Fibroblast of the aortic adventitia (primary cell): ENCODE results near the gene NFAM1. TPM values are rescaled to one million over a fixed set of nuclear protein-coding genes. Genes with fewer than 3 reads are reported as not detected.

Source experiments
- DNase-seq: peaks from one replicate; pipeline ENCODE4 v3.0.0-alpha.2; 2010; ENCODE audit warnings: low read depth
- H3K4me3 ChIP-seq: 2 replicates; pipeline ENCODE4 v1.5.1; 2011; ENCODE audit warnings: low read depth, mild to moderate bottlenecking, control low read depth, low read length, moderate library complexity
- total RNA-seq: library from RNA; depleted of rRNA; stranded (reverse); fragments of >200 nt; gene quantifications from 2 replicates; pipeline ENCODE4 v1.2.3, GENCODE V29; 2012; ENCODE audit warnings: low replicate concordance
- TF ChIP-seq, protein P1 (sequence below): IDR thresholded peaks from 2 replicates; pipeline ENCODE4 v1.5.1; 2011; ENCODE audit warnings: mild to moderate bottlenecking, low read length, control low read depth, inconsistent platforms; ENCODE audit not compliant: insufficient read depth

Gene NFAM1
- total RNA-seq, 1 donor: not detected

DNA sequence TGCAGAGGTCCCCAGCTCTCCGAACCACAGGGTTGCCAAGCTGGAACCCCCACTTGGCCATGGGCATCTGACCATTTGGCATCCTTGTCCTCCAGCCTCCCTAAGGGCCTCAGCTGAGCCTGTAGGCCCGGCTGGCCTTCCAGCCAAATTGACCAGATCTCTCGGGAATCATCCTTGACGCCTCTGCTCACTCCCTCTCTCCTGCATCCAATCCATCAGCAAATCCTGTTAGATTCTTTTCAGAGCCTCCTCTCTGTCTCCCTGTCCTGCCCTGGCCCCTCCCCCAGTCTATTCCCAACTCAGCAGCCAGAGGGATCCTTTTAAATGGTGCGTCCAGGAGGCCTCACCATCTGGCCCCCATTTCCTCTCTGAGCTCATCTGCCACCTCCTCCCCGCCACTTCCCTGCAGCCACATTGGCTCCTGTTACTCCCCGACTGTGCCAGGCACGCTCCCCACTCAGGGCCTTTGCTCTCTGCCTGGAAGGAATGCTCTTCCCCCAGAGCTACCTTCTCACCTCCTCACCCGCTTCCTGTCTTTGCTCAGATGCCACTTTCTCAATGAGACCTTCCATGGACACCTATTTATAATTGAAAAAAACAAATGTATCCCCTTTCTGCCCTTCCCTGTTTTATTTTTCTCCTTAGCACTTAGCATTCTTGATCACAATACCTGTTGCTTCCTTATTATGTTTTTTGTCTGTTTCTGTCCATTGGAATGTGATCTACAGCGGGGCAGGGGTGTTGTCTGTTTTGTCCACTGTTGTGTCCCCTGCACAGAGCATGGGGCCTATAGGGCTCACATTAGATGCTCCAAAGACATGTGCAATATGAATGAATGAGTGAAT is 78.1 kb downstream of the NFAM1 start:
- H3K4me3 ChIP-seq: no peak overlapping the region
- no peak for DNase-seq
- TF ChIP-seq, protein P1, sequence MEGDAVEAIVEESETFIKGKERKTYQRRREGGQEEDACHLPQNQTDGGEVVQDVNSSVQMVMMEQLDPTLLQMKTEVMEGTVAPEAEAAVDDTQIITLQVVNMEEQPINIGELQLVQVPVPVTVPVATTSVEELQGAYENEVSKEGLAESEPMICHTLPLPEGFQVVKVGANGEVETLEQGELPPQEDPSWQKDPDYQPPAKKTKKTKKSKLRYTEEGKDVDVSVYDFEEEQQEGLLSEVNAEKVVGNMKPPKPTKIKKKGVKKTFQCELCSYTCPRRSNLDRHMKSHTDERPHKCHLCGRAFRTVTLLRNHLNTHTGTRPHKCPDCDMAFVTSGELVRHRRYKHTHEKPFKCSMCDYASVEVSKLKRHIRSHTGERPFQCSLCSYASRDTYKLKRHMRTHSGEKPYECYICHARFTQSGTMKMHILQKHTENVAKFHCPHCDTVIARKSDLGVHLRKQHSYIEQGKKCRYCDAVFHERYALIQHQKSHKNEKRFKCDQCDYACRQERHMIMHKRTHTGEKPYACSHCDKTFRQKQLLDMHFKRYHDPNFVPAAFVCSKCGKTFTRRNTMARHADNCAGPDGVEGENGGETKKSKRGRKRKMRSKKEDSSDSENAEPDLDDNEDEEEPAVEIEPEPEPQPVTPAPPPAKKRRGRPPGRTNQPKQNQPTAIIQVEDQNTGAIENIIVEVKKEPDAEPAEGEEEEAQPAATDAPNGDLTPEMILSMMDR: peak; percentile 8

DNA sequence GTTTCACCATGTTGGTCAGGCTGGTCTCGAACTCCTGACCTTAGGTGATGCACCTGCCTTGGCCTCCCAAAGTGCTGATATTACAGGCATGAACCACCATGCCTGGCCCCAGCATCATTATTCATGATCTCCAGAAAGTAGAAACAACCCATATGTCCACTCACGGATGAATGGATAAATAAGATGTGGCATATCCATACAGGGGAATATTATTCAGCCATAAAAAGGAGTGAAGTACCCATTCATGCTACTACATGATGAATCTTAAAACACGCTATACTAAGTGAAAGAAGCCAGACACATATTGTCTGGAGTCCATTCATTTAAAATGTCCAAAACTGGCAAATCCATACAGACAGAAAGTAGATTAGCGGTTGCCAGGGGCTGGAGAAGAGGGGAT is 81.8 kb downstream of the NFAM1 start:
- no peak overlapping the region for H3K4me3 ChIP-seq
- DNase-seq: no peak
- TF ChIP-seq, protein P1: no peak

DNA sequence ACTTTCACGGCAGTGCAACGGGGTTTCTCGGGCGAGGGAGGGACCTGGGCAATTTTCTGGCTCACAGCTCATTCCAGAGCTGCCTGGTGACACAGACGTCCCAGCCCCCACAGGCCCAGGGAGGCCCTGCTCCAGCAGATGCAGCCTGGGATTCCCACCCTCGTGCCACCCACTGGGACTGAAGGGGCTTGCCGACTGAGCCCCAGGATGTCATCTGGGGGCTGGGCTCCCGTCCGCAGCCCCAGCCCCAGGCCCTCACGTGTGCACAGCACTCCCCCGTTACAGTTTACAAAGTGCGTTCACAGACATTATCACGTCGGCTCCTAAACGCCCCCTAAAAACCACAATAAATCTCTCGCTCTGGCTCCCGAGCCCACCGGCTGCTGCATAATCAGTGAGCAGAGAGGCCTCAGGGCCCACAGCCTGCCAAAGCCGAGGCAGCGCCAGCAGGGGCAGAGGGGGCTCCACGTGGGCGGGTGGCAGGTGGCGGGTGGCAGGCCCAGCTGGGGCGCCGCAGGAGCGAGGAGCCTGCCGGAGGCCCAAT is 84.8 kb downstream of the NFAM1 start:
- H3K4me3 ChIP-seq: no peak overlapping the region
- no peak for DNase-seq
- TF ChIP-seq, protein P1: no peak

DNA sequence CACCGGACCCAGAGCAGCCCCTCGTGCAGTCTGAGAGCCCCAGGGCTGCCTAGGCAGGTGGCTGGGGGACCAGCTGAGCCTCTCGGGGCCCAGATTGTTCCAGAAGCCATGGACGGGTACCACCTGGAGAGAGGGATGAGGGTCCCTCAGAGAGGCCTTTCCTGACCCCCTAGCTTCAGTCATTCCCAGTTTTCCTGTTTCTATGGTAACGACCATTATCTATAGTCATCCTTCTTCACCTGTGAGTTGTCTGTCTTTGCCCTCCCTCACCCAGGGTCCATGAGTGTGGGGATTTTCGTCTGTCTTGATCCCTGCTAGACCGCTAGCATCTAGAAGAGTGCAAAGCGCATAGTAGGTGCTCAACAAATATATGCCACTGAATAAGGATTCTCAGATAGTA is 85.5 kb downstream of the NFAM1 start:
- DNase-seq: no peak
- TF ChIP-seq, protein P1: no peak
- no peak overlapping the region for H3K4me3 ChIP-seq

DNA sequence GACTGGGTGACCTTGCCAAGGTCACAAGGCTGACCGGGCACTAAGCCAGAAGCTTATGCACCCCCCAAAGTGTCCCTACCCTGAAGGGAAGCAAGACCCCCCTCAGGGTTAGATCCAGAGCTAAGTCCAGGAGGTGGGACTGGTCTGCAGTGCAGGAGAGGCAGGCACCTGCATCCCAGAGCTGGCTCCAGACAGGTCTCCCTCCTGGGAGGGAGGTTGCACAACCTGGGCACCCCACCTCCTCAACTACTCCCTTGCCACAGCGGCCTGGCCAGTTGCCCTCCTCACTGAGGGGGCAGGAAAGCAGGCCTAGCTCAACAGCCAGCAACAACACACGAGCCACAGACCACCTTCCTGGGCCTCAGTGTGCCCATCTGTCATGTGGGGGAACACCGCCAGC is 86.7 kb downstream of the NFAM1 start:
- no peak for DNase-seq
- TF ChIP-seq, protein P1: no peak
- no peak overlapping the region for H3K4me3 ChIP-seq

DNA sequence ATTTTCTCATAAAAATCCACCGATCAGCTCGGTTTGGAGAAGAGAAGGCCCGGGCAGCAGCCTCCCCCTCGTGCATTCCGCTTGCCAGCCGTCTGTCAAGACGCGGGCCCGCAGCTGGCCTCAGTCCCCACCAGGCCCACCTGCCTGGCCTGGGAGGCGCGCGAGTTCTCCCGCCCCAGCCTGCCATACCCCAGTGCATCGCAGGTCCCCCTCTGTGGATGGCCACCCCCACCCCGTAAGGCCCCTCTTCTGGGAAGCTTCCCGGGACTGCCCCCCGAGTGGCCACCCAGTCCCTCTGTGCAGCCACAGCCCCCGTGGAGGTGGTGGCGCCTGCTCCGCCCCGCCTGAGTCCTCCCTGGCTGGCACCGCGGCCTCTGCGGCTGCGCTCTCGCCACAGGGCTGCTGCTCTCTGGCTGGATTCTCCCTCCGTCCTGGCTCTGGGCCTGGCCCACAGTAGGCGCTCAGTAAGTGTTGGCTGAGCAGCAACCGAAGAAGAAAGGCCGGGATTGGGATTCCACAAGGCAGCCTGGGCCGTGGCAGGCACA is 87.8 kb downstream of the NFAM1 start:
- no peak overlapping the region for H3K4me3 ChIP-seq
- peak; percentile 46 for DNase-seq
- TF ChIP-seq, protein P1: no peak
